Measurements from ENCODE around the gene ZBTB12. TPM values are rescaled to one million over a fixed set of nuclear protein-coding genes. Genes with fewer than 3 reads are reported as not detected.

ZBTB12 gene
- total and polyA plus RNA-seq, 9 of the 15 experiments (the other 6 are each of a cell fraction or from before 2014, with no cell fraction given), result 0.03 to 12.4 (median 5.8) TPM; not detected in 1

GRCh38 chr6:31865205-31866118 lies 36.4 kb downstream of the ZBTB12 start (continued):
- TF ChIP-seq RBM15 (IDR thresholded peaks at IDR 0.05; ENCODE audit: insufficient read depth, low read length) (no peak), STAT6 (CRISPR knock-in tag; IDR thresholded peaks at IDR 0.05) (0 out of 2 replicates have a peak, but pooled peaks have one; percentile 40), MAFF (IDR thresholded peaks at IDR 0.05; ENCODE audit: low read length) (no peak), POLR2AphosphoS2 (IDR thresholded peaks at IDR 0.05; ENCODE audit: low read length) (no peak), PRMT5 (CRISPR knock-in tag; IDR thresholded peaks at IDR 0.05) (no peak), ATF3 (IDR thresholded peaks at IDR 0.05) (no peak), ATF3 (CRISPR knock-in tag; conservative IDR thresholded peaks at IDR 0.05) (no peak), ZBTB40 (IDR thresholded peaks at IDR 0.05) (no peak), ZBTB40 (CRISPR knock-in tag; IDR thresholded peaks at IDR 0.05) (no peak), ZNF143 (CRISPR knock-in tag; IDR thresholded peaks at IDR 0.05) (0 out of 2 replicates have a peak, but pooled peaks have one; percentile 8), ATF2 (CRISPR knock-in tag; IDR thresholded peaks at IDR 0.05) (no peak), ZNF184 (CRISPR knock-in tag; IDR thresholded peaks at IDR 0.05) (no peak), CBFA2T2 (conservative IDR thresholded peaks at IDR 0.05) (no peak)
